Psoas muscle (tissue), 8 donors: ENCODE measurements around the gene HOXA5. TPM values are rescaled to one million over a fixed set of nuclear protein-coding genes. Genes with fewer than 3 reads are reported as not detected.

ENCODE experiments used
- ATAC-seq, 4 donors: fragments of 200-7000 bp; cut with Tn5 transposase; one replicate each; pipeline ENCODE4 v1.9.1; 2020; ENCODE audit warnings: moderate library complexity in 3 of 4, mild to moderate bottlenecking in 2 of 4
- DNase-seq, 2 donors: peaks; one replicate each; pipeline ENCODE4 v3.0.0-alpha.2; 2020
- H3K27ac ChIP-seq: fragments of 200-600 bp; one replicate; pipeline ENCODE4 v1.8.0; 2022
- H3K27me3 ChIP-seq, 3 donors: fragments of 200-600 bp in 1 of 3; one replicate each; pipeline versions ENCODE4 v1.6.1 to v1.8.0; 2013 to 2022; ENCODE audit warnings: low read length in 2 of 3, mild to moderate bottlenecking in 2 of 3, moderate library complexity in 1 of 3; ENCODE audit not compliant: insufficient read depth in 3 of 3
- H3K36me3 ChIP-seq, 2 donors: fragments of 200-600 bp in 1 of 2; one replicate each; pipeline versions ENCODE4 v1.6.1 to v1.8.0; 2013 to 2022; ENCODE audit warnings: low read depth in 1 of 2, mild to moderate bottlenecking in 1 of 2, moderate library complexity in 1 of 2; ENCODE audit not compliant: insufficient read depth in 1 of 2
- H3K4me1 ChIP-seq: fragments of 200-600 bp; one replicate; pipeline ENCODE4 v1.8.0; 2022
- H3K4me3 ChIP-seq: fragments of 200-600 bp; one replicate; pipeline ENCODE4 v1.8.0; 2022; ENCODE audit warnings: mild to moderate bottlenecking
- H3K9me3 ChIP-seq: fragments of 200-600 bp; one replicate; pipeline ENCODE4 v1.8.0; 2022
- CTCF ChIP-seq: fragments of 200-600 bp; IDR thresholded peaks from one replicate; pipeline ENCODE4 v1.8.0; 2022; ENCODE audit warnings: antibody characterized with exemption
- WGBS, 3 donors: extraction: QIAGEN DNeasy Blood & Tissue Kit; methylation state at CpG; one replicate each; pipeline versions ENCODE4 v1.1.6 to v1.1.7; 2013; 5-methylcytosine and 5-hydroxymethylcytosine counted together
- intact Hi-C, 2 donors: fragments of 100-400 bp; cut with DNase I; formaldehyde crosslinking; loops; one replicate each; pipeline versions ENCODE4 v1.11.0 to v1.14.2; 2022
- polyA plus RNA-seq, 3 donors: library from polyadenylated mRNA; stranded (reverse); fragments of 200-250 nt; gene quantifications; one replicate each; pipeline ENCODE4 v1.2.3, GENCODE V29; 2013
- total RNA-seq, 4 donors: library from RNA; stranded (reverse); fragmentation: NEBNext Ultra II Directional in 2 of 4; extraction: Animal tissue kit (Norgen Biotek cat#: 25700) in 2 of 4; gene quantifications; one replicate each; pipeline versions ENCODE4 v1.2.1 to v1.2.4, GENCODE V29; 2021 to 2023
- donor health status: healthy with polysubstance abuse.
- donor health status: DM: no; HTN: no; CAD: no; lungs with moderate emphysema.
- donor health status: Bipolar disorder and iron deficiency.
- donor health status: healthy.
- donor health status: DM: yes; HTN: yes; CAD: no.
- donor health status: DM: no; HTN: no; CAD: no.
- donor health status: DM: no; HTN: no; CAD: no.
- donor health status: DM: yes; HTN: yes; CAD: no.

Gene HOXA5
- total and polyA plus RNA-seq, 7 donors, result 2.6 to 18.8 (median 6.6) TPM

- Histone ChIP-seq H3K27ac (peak overlapping the region; percentile 91), H3K27me3 (no peaks in the 10 kb centered on the region), H3K9me3 (no peaks in the 10 kb centered on the region), H3K36me3 (no peaks in the 10 kb centered on the region), H3K4me3 (no peak overlapping the region), H3K4me1 (peaks cover 16% of the 10 kb centered on the region)
- DNase-seq (peak in 1 of 2 donors; percentile 44), ATAC-seq (no peak)
- intact Hi-C loops, result loop anchor here in 1 of 2 donors (10.0 kb wide), 1 partner anchor 1270 kb away; no protein-coding TSS in a partner anchor
- 84 to 89% (median 85%) methylated on average over 10 of the region's 10 CpGs for WGBS, 3 donors
- no peak for TF ChIP-seq CTCF
These were observed 10.9 kb upstream of the HOXA5 start for GRCh38 chr7:27154369-27154768.

- peaks cover 23% of the 10 kb centered on the region for H3K4me1 ChIP-seq
- no peak for TF ChIP-seq CTCF
- no peaks in the 10 kb centered on the region for H3K27me3 ChIP-seq
- 88 to 100% (median 96%) methylated on average over 3 of the region's 3 CpGs for WGBS, 3 donors
- no peak overlapping the region for H3K27ac ChIP-seq
- H3K9me3 ChIP-seq, result no peaks in the 10 kb centered on the region
- DNase-seq (no peak), ATAC-seq (no peak)
- no peak overlapping the region for H3K4me3 ChIP-seq
- no peaks in the 10 kb centered on the region for H3K36me3 ChIP-seq
- intact Hi-C loops, result loop anchor here in 1 of 2 donors (10.0 kb wide), 1 partner anchor 1269 kb away; no protein-coding TSS in a partner anchor
These were observed 10.0 kb upstream of the HOXA5 start for GRCh38 chr7:27153526-27153925.

GRCh38 chr7:27152816-27153442 lies 9.4 kb upstream of the HOXA5 start:
- no peak for TF ChIP-seq CTCF
- DNase-seq (no peak), ATAC-seq (no peak)
- Histone ChIP-seq H3K9me3 (no peaks in the 10 kb centered on the region), H3K4me3 (peak overlapping the region; percentile 75), H3K4me1 (peaks cover 23% of the 10 kb centered on the region), H3K36me3 (no peaks in the 10 kb centered on the region), H3K27ac (peak overlapping the region; percentile 84), H3K27me3 (no peaks in the 10 kb centered on the region)
- WGBS, 3 donors, result 64 to 73% (median 68%) methylated on average over 22 of the region's 22 CpGs
- intact Hi-C loops, result loop anchor here in 1 of 2 donors (10.0 kb wide), 1 partner anchor 1268 kb away; no protein-coding TSS in a partner anchor

- 2 to 9% (median 6%) methylated on average over 45 to 53 of the region's 53 CpGs for WGBS, 3 donors
- no peaks in the 10 kb centered on the region for H3K27me3 ChIP-seq
- peak within 1 kb of the TSS; percentile 75 for H3K4me3 ChIP-seq
- no peaks in the 10 kb centered on the region for H3K36me3 ChIP-seq
- H3K4me1 ChIP-seq, result peaks cover 26% of the 10 kb centered on the region
- no peaks in the 10 kb centered on the region for H3K9me3 ChIP-seq
- TF ChIP-seq CTCF, result no peak
- DNase-seq, result peak; percentile 56 to 83
- peak within 1 kb of the TSS; percentile 84 for H3K27ac ChIP-seq
- intact Hi-C loops, result loop anchor here in 1 of 2 donors (10.0 kb wide), 1 partner anchor 1267 kb away; no protein-coding TSS in a partner anchor
- ATAC-seq, result peak in 3 of 4 donors; percentile 10 to 14 (median 11)
These were observed 8.7 kb upstream of the HOXA5 start, which contains the start of gene HOXA3 for GRCh38 chr7:27151931-27152815. Gene HOXA3 (minus strand): TSS chr7:27152583. CDS start chr7:27110640, 41,943 bp downstream.
